Osteoblast (primary cell): Measurements from ENCODE around the gene FBXW4. TPM values are rescaled to one million over a fixed set of nuclear protein-coding genes. Genes with fewer than 3 reads are reported as not detected.
"Not testable (repeated sequence)": the region's sequence is repeated elsewhere in the genome, so short reads cannot be mapped to it uniquely, and the experiment has no call there.

Experiments
- DNase-seq: peaks from one replicate; pipeline ENCODE4 v3.0.0; 2011; ENCODE audit warnings: low spot score, mixed read lengths; ENCODE audit not compliant: insufficient read length; ENCODE audit errors: missing footprints
- H2AFZ ChIP-seq: 2 replicates; pipeline ENCODE4 v1.6.0; 2011; ENCODE audit warnings: mild to moderate bottlenecking, low read length
- H3K27ac ChIP-seq: 2 replicates; pipeline ENCODE4 v1.5.1; 2011; ENCODE audit warnings: mild to moderate bottlenecking, low read depth, low read length, moderate library complexity
- H3K27me3 ChIP-seq: 2 replicates; pipeline ENCODE4 v1.6.0; 2012; ENCODE audit warnings: mild to moderate bottlenecking, control low read depth, inconsistent platforms, low read length, moderate library complexity; ENCODE audit not compliant: insufficient read depth
- H3K36me3 ChIP-seq: 2 replicates; pipeline ENCODE4 v1.5.1; 2011; ENCODE audit warnings: mild to moderate bottlenecking, low read length, control low read depth, moderate library complexity; ENCODE audit not compliant: insufficient read depth
- H3K4me1 ChIP-seq: 2 replicates; pipeline ENCODE4 v1.5.1; 2011; ENCODE audit warnings: mild to moderate bottlenecking, low read length, control low read depth, moderate library complexity; ENCODE audit not compliant: insufficient read depth
- H3K4me2 ChIP-seq: 2 replicates; pipeline ENCODE4 v1.6.0; 2011; ENCODE audit warnings: mild to moderate bottlenecking, low read length; ENCODE audit not compliant: insufficient read depth
- H3K4me3 ChIP-seq: fragments of 200-600 bp; sonication (generic); 3 replicates; pipeline ENCODE4 v1.5.1; 2012; ENCODE audit warnings: mild to moderate bottlenecking, low read length, inconsistent platforms; ENCODE audit not compliant: insufficient read depth
- H3K79me2 ChIP-seq: 2 replicates; pipeline ENCODE4 v1.6.0; 2012; ENCODE audit warnings: mild to moderate bottlenecking, low read length, control low read depth, inconsistent platforms; ENCODE audit not compliant: insufficient read depth
- H3K9me3 ChIP-seq: 2 replicates; pipeline ENCODE4 v1.5.1; 2011; ENCODE audit warnings: low read depth, low read length, control low read depth
- H4K20me1 ChIP-seq: 2 replicates; pipeline ENCODE4 v1.6.0; 2012; ENCODE audit warnings: mild to moderate bottlenecking, low read length, control low read depth; ENCODE audit not compliant: insufficient read depth
- total RNA-seq: library from RNA; depleted of rRNA; stranded (reverse); fragments of >200 nt; gene quantifications from 2 replicates; pipeline ENCODE4 v1.2.3, GENCODE V29; 2012
- TF ChIP-seq, protein P1 (sequence below): IDR thresholded peaks from 2 replicates; pipeline ENCODE4 v1.5.1; 2011; ENCODE audit warnings: mild to moderate bottlenecking, low read depth, low read length, moderate library complexity; ENCODE audit errors: extremely low read depth

Gene FBXW4
- total RNA-seq, 1 donor: 40.2 TPM

GRCh38 chr10:101601541-101601940 lies 93.4 kb downstream of the FBXW4 start:
- DNase-seq: no peak
- Histone ChIP-seq H3K79me2 (no peaks in the 10 kb centered on the region), H3K27ac (no peak overlapping the region), H3K36me3 (peaks cover 26% of the 10 kb centered on the region), H3K4me2 (no peak overlapping the region), H3K9me3 (no peaks in the 10 kb centered on the region), H3K4me1 (no peaks in the 10 kb centered on the region), H3K4me3 (no peak overlapping the region), H2AFZ (no peak overlapping the region), H4K20me1 (peaks cover 6% of the 10 kb centered on the region), H3K27me3 (no peaks in the 10 kb centered on the region)
- TF ChIP-seq, protein P1, sequence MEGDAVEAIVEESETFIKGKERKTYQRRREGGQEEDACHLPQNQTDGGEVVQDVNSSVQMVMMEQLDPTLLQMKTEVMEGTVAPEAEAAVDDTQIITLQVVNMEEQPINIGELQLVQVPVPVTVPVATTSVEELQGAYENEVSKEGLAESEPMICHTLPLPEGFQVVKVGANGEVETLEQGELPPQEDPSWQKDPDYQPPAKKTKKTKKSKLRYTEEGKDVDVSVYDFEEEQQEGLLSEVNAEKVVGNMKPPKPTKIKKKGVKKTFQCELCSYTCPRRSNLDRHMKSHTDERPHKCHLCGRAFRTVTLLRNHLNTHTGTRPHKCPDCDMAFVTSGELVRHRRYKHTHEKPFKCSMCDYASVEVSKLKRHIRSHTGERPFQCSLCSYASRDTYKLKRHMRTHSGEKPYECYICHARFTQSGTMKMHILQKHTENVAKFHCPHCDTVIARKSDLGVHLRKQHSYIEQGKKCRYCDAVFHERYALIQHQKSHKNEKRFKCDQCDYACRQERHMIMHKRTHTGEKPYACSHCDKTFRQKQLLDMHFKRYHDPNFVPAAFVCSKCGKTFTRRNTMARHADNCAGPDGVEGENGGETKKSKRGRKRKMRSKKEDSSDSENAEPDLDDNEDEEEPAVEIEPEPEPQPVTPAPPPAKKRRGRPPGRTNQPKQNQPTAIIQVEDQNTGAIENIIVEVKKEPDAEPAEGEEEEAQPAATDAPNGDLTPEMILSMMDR: no peak

DNA sequence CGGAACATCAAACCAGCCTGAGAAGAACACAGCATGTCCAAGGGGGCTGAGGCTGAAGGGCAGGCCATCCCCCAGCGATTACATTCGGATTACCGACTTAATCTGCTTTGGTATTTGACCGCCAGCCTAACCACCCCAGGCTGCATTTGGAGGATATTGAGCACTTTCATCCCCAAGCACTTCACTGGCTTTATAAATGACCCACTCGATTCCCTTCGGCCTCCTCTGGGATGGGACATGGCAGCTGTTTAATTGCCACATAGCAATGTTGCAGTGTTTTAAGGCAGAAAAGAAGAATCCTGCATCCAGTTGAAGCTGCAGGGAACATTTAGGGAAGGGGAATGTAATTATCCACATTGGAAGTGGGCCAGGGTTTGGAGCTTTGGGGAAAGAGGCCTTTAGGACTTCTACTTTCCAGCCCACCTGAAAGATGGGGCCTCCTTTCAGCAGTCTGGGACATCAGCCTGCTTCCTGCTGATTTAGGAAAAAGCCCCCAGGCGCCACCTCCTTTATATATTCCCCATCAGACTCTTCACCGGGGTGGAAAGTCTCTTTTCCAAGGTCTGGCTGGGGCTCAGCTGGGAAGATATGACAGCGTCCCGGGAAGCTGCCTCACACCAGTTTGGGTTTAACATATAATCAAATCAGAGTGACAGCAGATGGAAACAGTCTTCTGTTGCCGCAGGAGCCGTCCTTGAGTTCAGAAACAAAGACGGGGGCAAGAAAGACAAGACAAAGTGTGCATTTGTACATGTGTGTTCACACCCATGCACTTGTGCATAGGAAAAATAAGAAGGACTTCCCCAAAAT lies 97.7 kb downstream of the FBXW4 start:
- no peaks in the 10 kb centered on the region for H3K27me3 ChIP-seq
- peaks cover 2% of the 10 kb centered on the region for H4K20me1 ChIP-seq
- TF ChIP-seq, protein P1: no peak
- H3K27ac ChIP-seq: no peak overlapping the region
- DNase-seq: no peak
- H3K9me3 ChIP-seq: no peaks in the 10 kb centered on the region
- no peak overlapping the region for H3K4me2 ChIP-seq
- peaks cover 10% of the 10 kb centered on the region for H3K36me3 ChIP-seq
- no peak overlapping the region for H3K4me3 ChIP-seq
- peaks cover 11% of the 10 kb centered on the region for H3K4me1 ChIP-seq
- no peak overlapping the region for H2AFZ ChIP-seq
- H3K79me2 ChIP-seq: no peaks in the 10 kb centered on the region

- H3K4me3 ChIP-seq: no peak overlapping the region
Measured at GRCh38 chr10:101595591-101596433, 99.2 kb downstream of the FBXW4 start.

GRCh38 chr10:101593331-101593730 lies 101.6 kb downstream of the FBXW4 start:
- not testable (repeated sequence) for DNase-seq, H3K9me3 ChIP-seq, H3K27ac ChIP-seq, H3K79me2 ChIP-seq, H3K4me3 ChIP-seq, H3K27me3 ChIP-seq, H2AFZ ChIP-seq, H3K4me2 ChIP-seq, H4K20me1 ChIP-seq, H3K36me3 ChIP-seq
- peaks cover 20% of the 10 kb centered on the region for H3K4me1 ChIP-seq

More at GRCh38 chr10:101595591-101596433, 99.2 kb downstream of the FBXW4 start:
- peaks cover 2% of the 10 kb centered on the region for H4K20me1 ChIP-seq
- peaks cover 11% of the 10 kb centered on the region for H3K4me1 ChIP-seq
- no peaks in the 10 kb centered on the region for H3K79me2 ChIP-seq
- H3K27me3 ChIP-seq: no peaks in the 10 kb centered on the region
- peak overlapping the region; percentile 19 for H2AFZ ChIP-seq
- TF ChIP-seq, protein P1: no peak
- peak overlapping the region; percentile 54 for H3K4me2 ChIP-seq
- H3K27ac ChIP-seq: no peak overlapping the region
- H3K36me3 ChIP-seq: peaks cover 9% of the 10 kb centered on the region
- peak; percentile 66 for DNase-seq
- H3K9me3 ChIP-seq: no peaks in the 10 kb centered on the region
